HAP-1 (cell line): ENCODE results near the gene CALHM3.
"Not testable (repeated sequence)": the region's sequence is repeated elsewhere in the genome, so short reads cannot be mapped to it uniquely, and the experiment has no call there.

Experiments used
- DNase-seq, 2 experiments: peaks; one replicate each; pipeline ENCODE4 v3.0.0-alpha.2; 2016 to 2020; ENCODE audit warnings: low spot score in 2 of 2
- H3K27me3 ChIP-seq: fragments of 250-450 bp; sonication (Bioruptor Pico); 2 replicates; pipeline ENCODE4 v1.5.1; 2020; ENCODE audit warnings: low read depth, mild to moderate bottlenecking, moderate library complexity
- H3K36me3 ChIP-seq: fragments of 250-450 bp; sonication (Bioruptor Pico); replicated peaks from 2 replicates; pipeline ENCODE4 v1.5.1; 2020; ENCODE audit warnings: mild to moderate bottlenecking
- H3K4me1 ChIP-seq: fragments of 250-450 bp; sonication (Bioruptor Pico); 2 replicates; pipeline ENCODE4 v1.5.1; 2020; ENCODE audit warnings: mild to moderate bottlenecking
- H3K4me3 ChIP-seq: fragments of 250-450 bp; sonication (Bioruptor Pico); 2 replicates; pipeline ENCODE4 v1.5.1; 2020; ENCODE audit warnings: mild to moderate bottlenecking, moderate library complexity
- H3K9me3 ChIP-seq: fragments of 250-450 bp; sonication (Bioruptor Pico); 2 replicates; pipeline ENCODE4 v1.5.1; 2020; ENCODE audit warnings: mild to moderate bottlenecking, moderate library complexity
- in situ Hi-C: fragments of 300-500 bp; cut with MboI; formaldehyde crosslinking; loops from 3 replicates; pipeline ENCODE4 v1.14.3; 2020; ENCODE audit warnings: low sequenced_read_pairs, inconsistent platforms, mixed read lengths

The CALHM3 gene, protein sequence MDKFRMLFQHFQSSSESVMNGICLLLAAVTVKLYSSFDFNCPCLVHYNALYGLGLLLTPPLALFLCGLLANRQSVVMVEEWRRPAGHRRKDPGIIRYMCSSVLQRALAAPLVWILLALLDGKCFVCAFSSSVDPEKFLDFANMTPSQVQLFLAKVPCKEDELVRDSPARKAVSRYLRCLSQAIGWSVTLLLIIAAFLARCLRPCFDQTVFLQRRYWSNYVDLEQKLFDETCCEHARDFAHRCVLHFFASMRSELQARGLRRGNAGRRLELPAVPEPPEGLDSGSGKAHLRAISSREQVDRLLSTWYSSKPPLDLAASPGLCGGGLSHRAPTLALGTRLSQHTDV

GRCh38 chr10:103479135-103479534, at the start of gene CALHM3:
Gene CALHM3 (minus strand): TSS chr10:103479240. CDS start chr10:103479032, 208 bp downstream.
- no peaks in the 10 kb centered on the region for H3K4me1 ChIP-seq
- H3K27me3 ChIP-seq, result no peaks in the 10 kb centered on the region
- no peak within 1 kb of the TSS for H3K4me3 ChIP-seq
- in situ Hi-C loops, result no loop called here
- H3K9me3 ChIP-seq, result no peaks in the 10 kb centered on the region
- DNase-seq, result no peak
- H3K36me3 ChIP-seq, result no peaks in the 10 kb centered on the region

DNA sequence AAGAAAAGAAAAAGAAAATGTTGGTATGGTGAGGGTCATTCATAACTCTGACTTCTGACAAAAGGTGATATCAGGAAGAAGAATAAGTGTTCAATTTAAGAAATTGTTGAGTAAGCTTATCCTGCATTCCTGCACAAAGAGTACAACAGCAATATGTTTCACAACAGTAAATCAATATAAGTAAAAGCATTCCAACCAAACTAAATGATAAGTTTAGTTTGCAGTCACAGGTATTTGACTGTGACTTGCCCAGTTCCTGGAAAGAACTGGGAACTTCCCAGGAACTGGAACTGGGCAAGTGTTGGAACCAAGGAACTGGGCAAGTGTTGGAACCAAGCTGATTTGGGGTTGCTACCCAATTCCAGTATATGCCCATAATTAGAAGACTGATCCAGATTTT, 49.5 kb upstream of the CALHM3 start:
- H3K4me3 ChIP-seq, result no peak overlapping the region
- H3K36me3 ChIP-seq, result no peaks in the 10 kb centered on the region
- H3K9me3 ChIP-seq, result peaks cover 11% of the 10 kb centered on the region; the same call in 1 of the 2 replicates
- no peaks in the 10 kb centered on the region; the same call in 1 of the 2 replicates for H3K27me3 ChIP-seq
- H3K4me1 ChIP-seq, result peaks cover 21% of the 10 kb centered on the region
- in situ Hi-C loops, result no loop called here
- no peak for DNase-seq

DNA sequence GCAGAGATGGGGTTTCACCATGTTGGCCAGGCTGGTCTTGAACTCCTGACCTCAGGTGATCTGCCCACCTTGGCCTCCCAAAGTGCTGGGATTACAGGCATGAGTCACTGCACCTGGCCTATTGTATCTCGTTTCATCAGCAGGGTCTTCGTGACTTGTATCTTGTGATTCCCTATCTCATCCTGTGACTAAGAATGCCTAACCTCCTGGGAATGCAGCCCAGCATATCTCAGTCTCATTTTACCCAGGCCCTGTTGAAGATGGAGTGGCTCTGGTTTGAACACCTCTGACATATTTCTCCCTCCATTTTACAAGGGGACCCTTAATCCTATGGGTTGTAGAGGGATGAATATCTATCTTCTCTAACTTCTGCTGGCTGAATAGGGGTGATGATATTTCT, 48.4 kb upstream of the CALHM3 start:
- Histone ChIP-seq H3K9me3 (peaks cover 11% of the 10 kb centered on the region; the same call in 1 of the 2 replicates), H3K4me1 (peaks cover 21% of the 10 kb centered on the region)
- H3K27me3 ChIP-seq, in situ Hi-C loops, DNase-seq, H3K36me3 ChIP-seq, H3K4me3 ChIP-seq: not testable (repeated sequence)

DNA sequence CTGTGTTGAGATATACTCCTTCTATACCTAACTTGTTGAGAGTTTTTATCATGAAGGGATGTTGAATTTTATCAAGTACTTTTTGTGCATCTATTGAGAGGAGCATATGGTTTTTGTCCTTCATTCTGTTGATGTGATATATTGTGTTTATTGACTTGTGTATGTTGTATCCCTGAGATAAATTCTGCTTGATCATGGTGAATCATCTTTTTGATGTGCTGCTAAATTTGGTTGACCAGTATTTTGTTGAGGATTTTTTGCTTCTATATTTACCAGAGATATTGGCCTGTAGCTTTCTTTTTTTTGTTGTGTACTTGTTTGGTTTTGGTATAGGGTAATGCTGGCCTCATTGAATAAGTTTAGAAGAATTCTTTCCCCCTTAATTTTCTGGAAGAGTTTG, 46.9 kb upstream of the CALHM3 start:
- no peak for DNase-seq
- Histone ChIP-seq H3K4me1 (peaks cover 21% of the 10 kb centered on the region), H3K27me3 (no peaks in the 10 kb centered on the region), H3K36me3 (no peaks in the 10 kb centered on the region), H3K9me3 (peaks cover 11% of the 10 kb centered on the region; the same call in 1 of the 2 replicates), H3K4me3 (no peak overlapping the region)
- in situ Hi-C loops, result no loop called here

DNA sequence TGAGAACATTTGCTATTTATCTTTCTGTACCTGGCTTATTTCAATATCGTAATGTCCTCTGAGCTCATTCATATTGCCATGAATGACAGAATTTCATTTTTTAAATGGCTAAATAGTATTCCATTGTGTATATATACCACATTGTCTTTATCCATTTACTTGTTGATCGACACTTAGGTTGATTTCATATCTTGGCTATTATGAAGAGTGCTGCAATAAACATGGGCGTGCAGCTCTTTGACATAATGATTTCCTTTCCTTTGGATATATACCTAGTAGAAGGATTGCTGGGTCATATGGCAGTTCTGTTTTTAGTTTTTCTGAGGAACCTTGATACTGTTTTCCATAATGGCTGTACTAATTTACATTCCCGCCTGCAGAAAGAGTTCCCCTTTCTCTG, 44.6 kb upstream of the CALHM3 start:
- H3K9me3 ChIP-seq, result peaks cover 11% of the 10 kb centered on the region; the same call in 1 of the 2 replicates
- DNase-seq, result no peak
- in situ Hi-C loops, result no loop called here
- no peaks in the 10 kb centered on the region for H3K27me3 ChIP-seq
- H3K36me3 ChIP-seq, result no peaks in the 10 kb centered on the region
- peaks cover 16% of the 10 kb centered on the region for H3K4me1 ChIP-seq
- H3K4me3 ChIP-seq, result no peak overlapping the region

GRCh38 chr10:103522006-103522405, 43.0 kb upstream of the CALHM3 start:
- DNase-seq, H3K36me3 ChIP-seq, H3K4me3 ChIP-seq, H3K27me3 ChIP-seq, in situ Hi-C loops, H3K4me1 ChIP-seq: not testable (repeated sequence)
- peaks cover 11% of the 10 kb centered on the region; the same call in 1 of the 2 replicates for H3K9me3 ChIP-seq

- in situ Hi-C loops, result no loop called here
- no peak for DNase-seq
- Histone ChIP-seq H3K4me3 (no peak overlapping the region), H3K9me3 (no peaks in the 10 kb centered on the region), H3K36me3 (no peaks in the 10 kb centered on the region), H3K27me3 (no peaks in the 10 kb centered on the region), H3K4me1 (no peaks in the 10 kb centered on the region)
These were observed 40.8 kb upstream of the CALHM3 start for GRCh38 chr10:103519798-103520197.

- Histone ChIP-seq H3K36me3 (no peaks in the 10 kb centered on the region), H3K4me3 (no peak overlapping the region), H3K4me1 (no peaks in the 10 kb centered on the region), H3K9me3 (no peaks in the 10 kb centered on the region), H3K27me3 (no peaks in the 10 kb centered on the region)
- in situ Hi-C loops, result no loop called here
- no peak for DNase-seq
These were observed 38.4 kb upstream of the CALHM3 start for GRCh38 chr10:103517234-103518085.

- no peak for DNase-seq
- no peaks in the 10 kb centered on the region for H3K27me3 ChIP-seq
- H3K4me3 ChIP-seq, result no peak overlapping the region
- in situ Hi-C loops, result no loop called here
- H3K36me3 ChIP-seq, result no peaks in the 10 kb centered on the region
- no peaks in the 10 kb centered on the region for H3K9me3 ChIP-seq
- H3K4me1 ChIP-seq, result no peaks in the 10 kb centered on the region
These were observed 35.2 kb upstream of the CALHM3 start for GRCh38 chr10:103514244-103514643.

- H3K36me3 ChIP-seq, result no peaks in the 10 kb centered on the region
- H3K4me3 ChIP-seq, result no peak overlapping the region
- H3K27me3 ChIP-seq, result no peaks in the 10 kb centered on the region
- H3K9me3 ChIP-seq, result no peaks in the 10 kb centered on the region
- in situ Hi-C loops, result no loop called here
- no peaks in the 10 kb centered on the region for H3K4me1 ChIP-seq
- DNase-seq, result no peak
These were observed 34.5 kb upstream of the CALHM3 start for GRCh38 chr10:103513380-103514060.

DNA sequence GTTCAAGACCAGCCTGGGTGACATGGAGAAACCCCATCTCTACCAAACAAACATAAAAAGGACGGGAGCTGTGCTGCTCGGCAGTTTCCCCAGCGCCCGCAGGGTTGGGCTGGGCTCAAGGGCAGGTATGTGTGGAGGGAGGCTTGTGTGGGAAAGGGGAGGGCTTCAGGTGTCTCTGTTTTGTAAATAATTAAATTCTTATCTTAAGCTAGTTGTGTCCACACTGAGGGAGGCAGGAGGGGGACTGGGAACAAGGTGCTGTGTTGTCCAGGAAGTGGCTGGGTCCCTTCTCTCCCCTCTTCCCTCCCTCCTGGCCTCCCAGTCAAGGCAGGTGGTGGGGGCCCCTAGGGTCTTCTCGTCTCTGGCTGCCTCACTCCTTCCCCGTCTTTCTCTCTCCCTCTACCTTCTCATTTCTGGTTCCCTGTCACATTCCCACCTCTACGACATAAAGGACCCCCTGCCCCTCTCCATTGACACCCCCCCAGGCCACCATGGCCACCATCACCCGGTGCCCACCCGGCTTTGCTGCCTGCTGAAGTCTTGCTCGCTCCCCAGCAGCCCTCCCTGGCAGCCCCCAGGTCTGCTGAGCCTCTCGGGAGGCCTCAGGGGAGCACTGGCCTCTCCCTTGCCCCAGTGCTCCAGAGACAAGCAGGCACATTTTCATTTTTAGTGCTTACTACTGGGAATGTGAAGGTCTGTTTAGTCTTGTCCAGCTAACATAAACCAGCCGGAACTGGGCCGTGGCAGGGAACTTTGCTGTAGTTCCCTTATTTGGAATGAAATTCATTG, 33.7 kb upstream of the CALHM3 start:
- no peaks in the 10 kb centered on the region for H3K4me1 ChIP-seq
- H3K36me3 ChIP-seq, result no peaks in the 10 kb centered on the region
- H3K9me3 ChIP-seq, result no peaks in the 10 kb centered on the region
- no peak for DNase-seq
- no peak overlapping the region for H3K4me3 ChIP-seq
- in situ Hi-C loops, result no loop called here
- H3K27me3 ChIP-seq, result no peaks in the 10 kb centered on the region

DNA sequence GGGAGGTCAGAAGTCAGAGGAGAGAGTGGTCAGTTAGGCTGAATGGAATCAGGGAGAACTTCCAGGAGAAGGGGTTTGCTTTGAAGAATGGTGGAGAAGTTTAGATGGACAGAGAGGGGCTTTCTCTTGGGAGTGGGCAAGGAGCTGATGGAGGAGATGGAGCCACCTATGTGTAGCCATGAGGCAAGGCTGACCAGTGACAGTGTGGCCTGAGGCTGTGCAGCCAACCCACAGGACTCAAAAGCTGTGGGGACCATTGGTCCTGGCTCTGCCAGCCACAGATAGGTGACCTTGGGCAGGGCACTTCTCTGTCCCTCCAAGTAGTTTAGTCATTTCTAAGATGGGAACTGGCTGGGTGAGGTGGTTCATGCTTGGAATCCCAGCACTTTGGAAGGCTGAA, 33.1 kb upstream of the CALHM3 start:
- no peaks in the 10 kb centered on the region for H3K4me1 ChIP-seq
- DNase-seq, result no peak
- in situ Hi-C loops, result no loop called here
- no peak overlapping the region for H3K4me3 ChIP-seq
- no peaks in the 10 kb centered on the region for H3K27me3 ChIP-seq
- no peaks in the 10 kb centered on the region for H3K9me3 ChIP-seq
- H3K36me3 ChIP-seq, result no peaks in the 10 kb centered on the region
